Astrocyte of the spinal cord (primary cell): ENCODE data around the gene RGS17.
A peak's percentile ranks its signal among the peaks of the same experiment; 100 is the strongest.

Experiments used
- DNase-seq: peaks from one replicate; pipeline ENCODE4 v3.0.0; 2011; ENCODE audit warnings: low read depth, low spot score
- H3K4me3 ChIP-seq: 2 replicates; pipeline ENCODE4 v1.5.1; 2011; ENCODE audit warnings: low read depth, mild to moderate bottlenecking, low read length, moderate library complexity
- in situ Hi-C: cut with HindIII; loops from 2 replicates; pipeline ENCODE4 v1.10.0; 2017; ENCODE audit warnings: low sequenced_read_pairs
- TF ChIP-seq, protein P1 (sequence below): IDR thresholded peaks from 2 replicates; pipeline ENCODE4 v1.5.1; 2012; ENCODE audit warnings: low read depth, mild to moderate bottlenecking, low read length, inconsistent platforms

Gene RGS17

DNA sequence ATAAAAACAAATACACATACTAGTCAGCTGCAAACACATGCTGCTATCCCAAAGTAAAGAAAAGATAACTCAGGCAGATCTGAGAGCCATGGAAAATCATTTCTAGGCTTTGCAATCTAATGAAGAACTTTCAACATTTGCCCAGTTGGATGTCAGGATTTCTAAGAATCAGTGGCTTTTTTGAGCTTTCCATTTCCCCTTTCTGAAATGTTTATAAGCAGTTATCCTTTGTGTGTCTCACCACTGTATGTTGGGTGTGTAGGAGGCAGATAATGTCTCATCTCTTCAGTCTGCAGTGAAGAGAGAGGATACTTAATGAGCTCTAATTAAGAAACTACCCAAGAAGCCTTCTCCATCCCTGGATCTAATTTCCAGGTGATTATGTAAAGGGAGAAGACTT, 43.6 kb downstream of the RGS17 start:
- TF ChIP-seq, protein P1, sequence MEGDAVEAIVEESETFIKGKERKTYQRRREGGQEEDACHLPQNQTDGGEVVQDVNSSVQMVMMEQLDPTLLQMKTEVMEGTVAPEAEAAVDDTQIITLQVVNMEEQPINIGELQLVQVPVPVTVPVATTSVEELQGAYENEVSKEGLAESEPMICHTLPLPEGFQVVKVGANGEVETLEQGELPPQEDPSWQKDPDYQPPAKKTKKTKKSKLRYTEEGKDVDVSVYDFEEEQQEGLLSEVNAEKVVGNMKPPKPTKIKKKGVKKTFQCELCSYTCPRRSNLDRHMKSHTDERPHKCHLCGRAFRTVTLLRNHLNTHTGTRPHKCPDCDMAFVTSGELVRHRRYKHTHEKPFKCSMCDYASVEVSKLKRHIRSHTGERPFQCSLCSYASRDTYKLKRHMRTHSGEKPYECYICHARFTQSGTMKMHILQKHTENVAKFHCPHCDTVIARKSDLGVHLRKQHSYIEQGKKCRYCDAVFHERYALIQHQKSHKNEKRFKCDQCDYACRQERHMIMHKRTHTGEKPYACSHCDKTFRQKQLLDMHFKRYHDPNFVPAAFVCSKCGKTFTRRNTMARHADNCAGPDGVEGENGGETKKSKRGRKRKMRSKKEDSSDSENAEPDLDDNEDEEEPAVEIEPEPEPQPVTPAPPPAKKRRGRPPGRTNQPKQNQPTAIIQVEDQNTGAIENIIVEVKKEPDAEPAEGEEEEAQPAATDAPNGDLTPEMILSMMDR = no peak
- H3K4me3 ChIP-seq = no peak overlapping the region
- no peak for DNase-seq
- in situ Hi-C loops = no loop called here

DNA sequence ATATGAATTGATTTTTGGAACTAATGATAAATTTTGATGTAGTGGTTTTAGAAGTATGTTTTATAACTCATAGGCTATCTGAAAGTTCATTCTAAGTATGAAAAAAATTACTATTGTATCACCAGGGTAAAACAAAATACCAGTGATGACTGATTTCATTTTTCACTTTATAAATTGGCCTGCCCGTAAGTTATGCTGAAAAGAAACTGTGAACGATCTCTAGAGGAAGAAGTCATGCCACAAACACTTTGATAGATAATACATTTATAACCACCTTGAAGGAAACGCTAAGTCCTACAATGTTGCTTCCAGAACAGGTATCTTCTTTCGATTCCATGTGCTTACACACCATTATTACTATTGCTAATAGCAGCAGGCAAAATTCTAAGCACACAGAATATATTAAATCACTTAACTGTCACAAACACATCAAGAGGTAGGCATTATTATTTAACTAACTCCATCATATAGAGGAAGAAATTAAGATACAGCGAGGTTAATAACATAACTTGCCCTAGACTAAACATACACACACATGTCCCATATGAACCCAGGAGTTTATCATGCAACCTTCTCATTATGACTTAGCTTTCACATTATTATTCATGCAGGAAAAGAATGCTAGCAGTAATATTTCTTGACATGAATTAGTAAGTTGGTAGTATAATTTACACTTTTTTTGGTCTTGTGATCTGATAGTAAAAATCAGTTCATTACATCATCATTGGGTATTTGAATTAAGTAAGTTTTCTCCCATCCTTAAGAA, 44.7 kb downstream of the RGS17 start:
- no peak for DNase-seq
- no peak overlapping the region for H3K4me3 ChIP-seq
- TF ChIP-seq, protein P1 = no peak
- in situ Hi-C loops = no loop called here

DNA sequence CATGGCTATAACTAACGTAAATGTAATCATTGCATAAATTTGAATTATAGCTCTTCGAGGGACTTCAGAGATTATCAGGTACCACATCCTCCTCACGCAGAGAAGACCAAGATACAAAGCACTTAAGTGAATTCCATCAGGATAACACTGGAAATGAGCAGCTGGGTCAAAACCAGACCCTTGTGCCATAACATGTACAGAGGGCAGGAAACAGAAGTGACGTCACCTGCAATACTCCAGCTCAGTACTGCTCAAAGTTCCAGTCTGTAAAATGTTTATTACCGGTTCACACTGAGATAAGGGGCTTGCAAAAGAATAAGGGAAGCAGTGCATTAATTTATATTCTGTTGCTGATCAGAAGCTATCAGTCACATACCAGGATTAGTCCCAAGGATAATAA, 45.8 kb downstream of the RGS17 start:
- in situ Hi-C loops = no loop called here
- H3K4me3 ChIP-seq = no peak overlapping the region
- TF ChIP-seq, protein P1 = no peak
- no peak for DNase-seq

DNA sequence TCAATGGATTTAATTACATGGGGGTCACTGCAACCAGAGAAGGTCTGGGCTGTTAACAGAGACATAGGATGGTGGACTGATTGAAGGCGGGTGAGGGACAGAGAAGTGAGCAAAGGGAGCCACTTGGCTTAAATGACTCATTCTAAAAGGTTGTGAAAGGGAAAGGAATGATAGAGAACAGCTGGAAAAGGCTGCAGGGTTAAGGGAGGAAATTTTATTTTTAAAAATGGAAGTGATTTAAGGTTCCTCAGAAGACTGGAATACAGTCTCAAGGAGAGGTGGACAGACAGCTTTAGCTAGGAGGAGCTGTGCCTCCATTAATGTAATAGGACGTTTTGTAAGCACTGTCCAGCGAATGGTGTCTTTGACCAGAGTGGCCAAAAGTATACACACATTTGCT, 46.7 kb downstream of the RGS17 start:
- no peak overlapping the region for H3K4me3 ChIP-seq

DNA sequence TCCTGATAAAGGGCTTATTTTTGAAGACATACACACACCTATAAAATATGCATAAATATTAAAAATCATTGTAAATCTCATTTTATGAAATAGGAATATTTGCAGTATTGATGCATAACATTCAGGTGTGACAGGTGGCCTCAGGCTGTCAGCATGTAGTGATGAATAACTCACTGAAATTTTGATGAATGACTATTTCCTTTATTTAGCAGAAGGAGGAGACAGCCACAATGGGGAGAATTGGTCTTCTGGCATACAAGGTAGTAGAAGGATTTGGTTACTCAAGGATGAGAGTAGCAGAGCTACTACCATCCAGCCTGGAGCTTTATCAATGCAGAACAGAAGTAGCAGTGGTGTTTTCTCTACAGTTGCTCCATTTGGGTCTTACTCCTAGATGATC, 47.2 kb downstream of the RGS17 start:
- H3K4me3 ChIP-seq = no peak overlapping the region
- in situ Hi-C loops = no loop called here
- TF ChIP-seq, protein P1 = no peak
- no peak for DNase-seq

More for the DNA sequence above, 46.7 kb downstream of the RGS17 start:
- in situ Hi-C loops = no loop called here
- peak; percentile 22 for DNase-seq
- TF ChIP-seq, protein P1 = no peak

DNA sequence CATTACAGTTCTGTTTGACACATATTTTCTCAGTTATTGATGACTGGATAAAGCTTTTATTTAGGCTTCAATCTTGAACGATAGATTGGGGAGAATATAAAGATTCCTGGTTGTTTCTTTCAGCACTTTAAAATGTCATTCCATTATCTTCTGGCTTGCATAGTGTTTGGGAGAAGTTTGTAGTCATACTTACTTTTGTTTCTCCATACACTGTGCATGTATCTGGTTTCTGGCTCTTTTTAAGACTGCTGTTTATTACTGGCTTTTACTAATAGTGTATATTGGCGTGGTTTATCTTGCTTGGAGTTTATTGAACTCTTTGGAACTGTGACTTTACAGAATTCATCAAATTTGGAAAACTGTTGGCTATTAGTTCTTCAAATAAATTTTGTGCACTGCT, 49.2 kb downstream of the RGS17 start:
- in situ Hi-C loops = no loop called here
- DNase-seq = no peak
- no peak overlapping the region for H3K4me3 ChIP-seq
- TF ChIP-seq, protein P1 = no peak
